NCI-H2196 treated with DMSO at 0.1 percent for 48 hours (cell line): ENCODE data around the gene PPIH.
"Not testable (repeated sequence)": the region's sequence is repeated elsewhere in the genome, so short reads cannot be mapped to it uniquely, and the experiment has no call there.

Source experiments
- DNase-seq: peaks from one replicate; lab custom pipeline; 2025; ENCODE audit not compliant: unreplicated experiment; lab: John Stamatoyannopoulos, UW

PPIH gene

GRCh38 chr1:42657981-42658876 is at the start of gene PPIH:
Gene PPIH, plus strand, starts transcription at chr1:42658423. Its CDS starts 24 bp downstream, at chr1:42658447.
- peak; percentile 94 for DNase-seq

GRCh38 chr1:42613803-42614131 is 44.5 kb upstream of the PPIH start:
- DNase-seq: no peak

- no peak for DNase-seq
These were observed 39.4 kb upstream of the PPIH start for GRCh38 chr1:42618866-42619265.

- no peak for DNase-seq
These were observed 37.9 kb upstream of the PPIH start for GRCh38 chr1:42620307-42620706.

GRCh38 chr1:42621180-42621579 is 37.0 kb upstream of the PPIH start:
- DNase-seq: not testable (repeated sequence)

- DNase-seq: not testable (repeated sequence)
These were observed 31.0 kb upstream of the PPIH start for GRCh38 chr1:42627205-42627604.

- DNase-seq: no peak
These were observed 19.1 kb upstream of the PPIH start for GRCh38 chr1:42639116-42639515.

GRCh38 chr1:42646056-42646455 is 12.2 kb upstream of the PPIH start:
- DNase-seq: no peak

GRCh38 chr1:42657201-42657600 is 1.0 kb upstream of the PPIH start:
- no peak for DNase-seq

- no peak for DNase-seq
These were observed 684 bp downstream of the PPIH start for GRCh38 chr1:42658877-42659337.

GRCh38 chr1:42660907-42661500 is 2.8 kb downstream of the PPIH start:
- no peak for DNase-seq

- DNase-seq: no peak
These were observed 11.7 kb downstream of the PPIH start for GRCh38 chr1:42669936-42670335.

GRCh38 chr1:42670425-42670824 is 12.2 kb downstream of the PPIH start:
- DNase-seq: no peak

GRCh38 chr1:42674214-42674613 is 16.0 kb downstream of the PPIH start:
- peak; percentile 19 for DNase-seq

GRCh38 chr1:42674682-42675081 is 16.5 kb downstream of the PPIH start:
- no peak for DNase-seq

GRCh38 chr1:42675467-42675866 is 17.2 kb downstream of the PPIH start:
- DNase-seq: no peak

GRCh38 chr1:42676534-42677087 is 18.4 kb downstream of the PPIH start:
- no peak for DNase-seq

- DNase-seq: no peak
These were observed 21.3 kb downstream of the PPIH start for GRCh38 chr1:42679364-42679983.

GRCh38 chr1:42680055-42680454 is 21.8 kb downstream of the PPIH start:
- no peak for DNase-seq

GRCh38 chr1:42680921-42681683 is 22.9 kb downstream of the PPIH start:
- no peak for DNase-seq
